Activated naive CD4-positive, alpha-beta T cell treated with Interleukin-2 at 50 U/mL for 16 hours (primary cell): ENCODE data around the gene PCGF5.
A peak's percentile ranks its signal among the peaks of the same experiment; 100 is the strongest.
"Not testable (repeated sequence)": the region's sequence is repeated elsewhere in the genome, so short reads cannot be mapped to it uniquely, and the experiment has no call there.

ENCODE experiments used
- DNase-seq: peaks from one replicate; pipeline ENCODE4 v3.0.0-alpha.2; 2020

PCGF5 gene

DNA sequence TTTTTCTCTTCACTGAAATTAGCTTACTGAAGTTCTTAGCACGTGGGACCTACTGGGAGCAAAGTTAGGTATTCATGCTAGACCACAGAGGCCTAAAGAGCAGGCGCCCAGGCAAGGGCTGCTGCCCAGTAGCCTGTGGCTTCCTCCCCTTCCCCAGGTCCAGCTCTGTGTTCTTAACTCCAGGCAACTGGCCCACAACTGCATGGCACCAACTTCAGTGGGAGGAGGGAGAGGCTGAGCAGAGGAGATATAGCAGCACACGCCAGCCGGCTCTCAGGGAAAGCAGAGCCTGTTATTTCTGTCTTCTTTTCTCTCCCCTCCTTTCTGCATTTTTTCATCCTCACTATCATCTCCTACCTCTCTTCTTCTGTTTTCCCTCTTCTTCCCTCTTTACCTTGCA lies 67.4 kb downstream of the PCGF5 start:
- DNase-seq: no peak

DNA sequence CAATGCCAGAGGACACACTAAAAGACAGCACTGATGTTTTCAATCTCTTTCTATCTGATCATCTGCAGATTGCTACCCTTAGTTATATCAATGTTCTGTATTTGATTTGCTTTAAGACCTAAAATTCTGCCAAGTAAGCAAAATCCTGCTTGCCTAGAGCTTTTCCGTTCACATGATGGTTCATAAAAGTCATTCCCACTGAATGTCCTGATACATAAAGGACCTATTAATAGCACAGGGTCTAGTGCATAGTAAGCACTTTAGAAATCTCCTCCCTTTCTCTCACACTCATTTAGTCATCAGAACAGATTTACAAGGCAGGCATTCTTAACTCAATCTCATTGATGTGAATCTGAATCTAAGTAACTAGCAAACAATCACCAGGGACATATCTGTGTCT lies 68.8 kb downstream of the PCGF5 start:
- no peak for DNase-seq

DNA sequence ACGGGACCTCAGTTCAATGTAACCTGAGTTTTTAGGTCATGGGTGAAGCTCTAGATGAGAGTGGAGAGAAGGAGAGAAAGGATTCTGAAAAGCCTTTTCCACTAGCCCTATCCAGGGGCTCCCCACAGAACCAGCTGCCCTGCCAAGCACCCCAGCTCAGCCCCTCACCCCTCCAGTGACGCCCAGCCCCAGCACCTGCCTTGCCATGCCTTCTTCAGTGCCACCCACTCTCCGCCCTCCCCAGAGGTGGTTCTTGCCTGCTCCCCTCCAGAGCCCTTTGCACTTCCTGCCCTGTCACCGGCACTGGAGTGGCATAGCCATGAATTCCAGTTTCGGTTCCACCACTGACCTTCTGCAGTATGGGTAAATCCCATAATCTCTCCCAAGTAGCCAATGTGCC lies 70.1 kb downstream of the PCGF5 start:
- DNase-seq: no peak

DNA sequence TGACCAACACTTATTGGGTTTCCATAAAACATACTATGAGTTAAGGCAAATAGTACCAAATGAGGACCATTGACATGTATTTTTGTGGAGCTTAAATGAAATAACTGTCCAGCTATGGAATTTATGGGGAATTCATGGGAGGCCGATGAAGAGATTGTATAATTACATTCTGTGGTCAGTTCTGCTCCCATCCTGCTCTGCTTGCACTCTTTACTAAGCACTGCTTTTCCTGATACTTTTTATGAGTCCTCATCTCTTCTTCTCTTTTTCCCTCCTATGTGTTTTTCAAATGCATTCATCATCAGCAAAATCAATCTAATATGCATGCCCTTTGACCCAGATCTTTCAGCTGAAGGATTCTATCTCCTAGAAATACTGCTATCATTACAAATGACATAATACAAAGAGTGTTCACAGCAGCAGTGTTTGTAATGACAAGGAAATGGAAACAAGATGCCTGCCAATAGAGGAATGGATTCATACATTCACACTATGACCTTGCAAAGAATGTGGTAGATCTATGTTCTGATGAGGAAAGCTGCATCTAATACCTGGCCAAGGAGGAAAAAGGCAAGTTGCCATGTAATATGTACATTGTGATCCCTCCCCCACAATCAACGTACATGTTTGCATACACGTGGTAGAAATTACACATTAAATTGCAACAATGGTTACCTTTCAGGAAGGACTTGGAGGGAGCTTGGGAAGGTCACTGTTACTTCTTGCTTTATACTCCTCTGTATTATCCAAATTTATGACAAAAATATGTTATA lies 73.9 kb downstream of the PCGF5 start:
- DNase-seq: no peak

DNA sequence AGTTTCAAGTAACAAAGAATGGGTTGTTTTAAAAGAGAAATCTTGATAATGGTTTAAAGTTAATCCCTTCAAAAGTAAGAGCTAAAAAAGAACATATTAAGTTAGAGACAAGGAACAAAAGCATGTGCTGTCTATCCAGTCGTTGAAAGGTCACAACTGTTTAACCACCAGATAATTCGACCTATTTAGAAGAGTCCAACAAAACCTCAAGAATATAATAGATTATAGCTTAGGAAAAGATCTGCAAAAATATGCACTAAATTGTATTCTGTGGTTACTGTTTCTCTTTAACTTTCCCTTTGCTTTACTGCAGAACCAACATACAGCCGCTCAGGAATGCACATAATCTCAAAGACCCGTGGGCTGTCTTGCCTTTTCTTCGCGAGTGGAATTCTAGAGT lies 74.9 kb downstream of the PCGF5 start:
- no peak for DNase-seq

DNA sequence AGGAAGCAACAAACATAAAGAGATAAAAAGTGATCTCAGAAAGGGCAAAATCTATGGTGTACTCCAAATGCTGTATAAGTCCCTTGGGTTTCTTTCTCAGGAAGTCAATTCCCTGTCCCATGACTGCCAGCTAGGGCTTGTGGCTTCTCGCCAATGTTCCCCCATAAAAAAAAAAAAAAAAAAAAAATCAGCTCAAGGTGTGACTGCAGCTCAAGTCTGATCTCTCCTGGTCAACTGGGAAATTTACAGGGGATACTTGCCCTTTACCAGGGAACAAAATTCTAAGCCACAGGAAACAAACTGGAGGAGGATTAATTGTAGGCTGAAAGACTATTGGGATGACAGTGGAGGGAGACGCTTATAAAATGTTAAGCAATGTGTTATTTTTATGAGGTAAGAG lies 76.0 kb downstream of the PCGF5 start:
- no peak for DNase-seq

DNA sequence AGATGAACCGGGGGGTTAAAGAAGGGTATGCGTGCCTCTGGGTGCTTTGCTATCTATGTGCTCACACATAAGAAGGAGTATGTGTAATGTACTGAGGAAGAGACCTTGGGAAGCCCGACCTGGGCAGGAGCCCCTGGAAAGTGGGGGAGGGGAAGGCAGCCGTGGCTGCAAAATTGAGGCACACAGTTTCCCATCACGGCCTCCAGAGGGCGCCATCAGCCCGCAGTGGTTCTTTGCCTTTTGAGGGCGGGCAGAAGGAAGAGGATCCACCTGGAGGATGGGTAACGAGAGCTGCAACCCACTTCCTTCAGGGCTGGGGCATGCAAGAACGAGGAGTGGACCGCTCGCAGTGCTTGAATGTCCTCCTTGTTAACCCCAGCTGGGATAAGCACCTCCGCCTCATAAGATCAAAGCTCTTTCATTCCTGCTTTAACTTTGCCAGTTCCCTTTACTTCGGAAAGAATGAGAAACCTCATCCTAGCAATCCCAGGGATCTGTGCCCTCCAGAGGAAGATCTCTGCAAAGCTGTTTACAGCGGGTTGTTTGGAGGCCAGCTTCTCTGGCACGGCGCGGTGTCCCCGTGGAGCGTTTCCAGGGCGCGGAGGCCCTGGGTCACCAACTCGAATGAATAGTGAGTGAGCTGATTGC lies 77.9 kb downstream of the PCGF5 start:
- DNase-seq: peak; percentile 78

DNA sequence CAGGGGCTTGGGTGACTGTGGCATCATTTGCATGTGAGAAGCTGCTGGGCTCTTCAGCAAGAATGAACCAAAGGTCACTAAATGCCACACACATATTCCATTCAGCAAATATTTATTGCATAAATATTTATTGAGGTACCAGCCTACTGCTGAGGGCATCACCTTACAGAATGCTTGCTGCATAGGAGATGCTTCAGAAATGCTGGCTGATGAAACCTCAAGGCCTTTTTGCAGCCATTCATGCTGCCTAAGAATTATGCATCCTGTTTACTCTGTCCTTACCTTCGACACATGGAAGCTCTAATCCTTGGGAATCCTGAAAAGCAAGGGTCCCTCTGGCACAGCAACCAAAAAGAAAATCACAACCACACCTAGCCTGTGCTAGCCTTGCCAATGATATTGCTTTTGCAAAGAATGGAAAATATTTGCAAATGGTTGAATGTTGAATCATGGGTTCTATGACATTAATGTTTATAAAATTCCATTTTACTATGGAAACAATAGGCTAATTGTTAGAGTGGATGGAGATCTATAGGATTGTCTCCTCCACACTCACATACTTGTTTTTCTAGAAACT lies 79.6 kb downstream of the PCGF5 start:
- DNase-seq: no peak

DNA sequence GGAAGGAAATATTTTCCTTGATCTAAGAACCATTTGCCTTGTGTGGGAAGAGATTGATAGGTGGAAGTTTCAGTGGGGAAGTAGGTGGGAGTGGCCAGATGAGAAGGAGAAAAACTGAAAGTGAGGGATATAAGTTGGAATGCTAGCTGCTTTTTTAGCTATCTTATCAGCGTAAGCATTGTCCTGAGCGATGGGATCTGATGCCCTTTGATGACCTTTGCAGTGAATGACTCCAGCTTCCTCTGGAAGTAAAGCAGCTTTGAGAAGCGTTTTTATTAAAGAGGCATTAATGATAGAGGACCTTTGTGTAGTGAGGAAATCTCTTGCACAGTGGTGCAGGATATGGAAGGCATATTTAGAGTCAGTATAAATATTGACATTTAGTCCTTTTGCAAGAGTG lies 82.5 kb downstream of the PCGF5 start:
- not testable (repeated sequence) for DNase-seq

DNA sequence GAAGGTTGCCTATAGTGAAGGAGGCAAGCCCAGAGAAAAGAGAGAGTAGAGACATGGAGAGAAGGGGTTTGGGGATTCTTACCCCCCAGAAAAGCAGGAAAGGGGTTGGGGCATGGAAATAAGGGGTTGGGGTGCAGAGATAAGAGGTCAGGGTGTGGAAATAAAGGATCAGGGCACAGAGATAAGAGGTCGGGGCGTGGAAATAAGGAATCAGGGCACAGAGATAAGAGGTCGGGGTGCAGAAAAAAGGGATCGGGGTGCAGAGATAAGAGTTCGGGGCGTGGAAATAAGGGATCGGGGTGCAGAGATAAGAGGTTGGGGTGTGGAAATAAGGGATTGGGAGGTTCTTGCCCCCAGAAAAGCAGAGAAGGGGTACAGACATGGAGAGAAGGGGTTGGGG lies 85.5 kb downstream of the PCGF5 start:
- DNase-seq: not testable (repeated sequence)

DNA sequence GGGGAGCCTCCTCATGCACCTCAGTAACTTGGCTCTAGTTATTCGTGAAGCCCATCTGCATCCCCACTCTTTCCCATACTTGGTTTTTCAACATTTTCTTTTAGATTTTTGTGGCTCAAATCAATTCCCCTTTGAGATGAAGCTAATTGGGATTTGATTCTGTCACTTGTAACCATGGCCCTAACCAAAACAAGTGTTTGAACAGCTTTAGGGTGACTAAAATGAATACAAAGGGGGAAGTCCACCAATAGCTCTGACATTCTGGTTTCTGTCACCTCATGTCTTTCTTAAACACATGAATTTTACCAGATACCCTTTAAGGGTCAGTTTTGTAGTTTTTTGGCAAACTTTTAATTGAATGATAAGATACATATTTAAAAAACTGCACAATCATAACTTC lies 87.0 kb downstream of the PCGF5 start:
- DNase-seq: no peak

DNA sequence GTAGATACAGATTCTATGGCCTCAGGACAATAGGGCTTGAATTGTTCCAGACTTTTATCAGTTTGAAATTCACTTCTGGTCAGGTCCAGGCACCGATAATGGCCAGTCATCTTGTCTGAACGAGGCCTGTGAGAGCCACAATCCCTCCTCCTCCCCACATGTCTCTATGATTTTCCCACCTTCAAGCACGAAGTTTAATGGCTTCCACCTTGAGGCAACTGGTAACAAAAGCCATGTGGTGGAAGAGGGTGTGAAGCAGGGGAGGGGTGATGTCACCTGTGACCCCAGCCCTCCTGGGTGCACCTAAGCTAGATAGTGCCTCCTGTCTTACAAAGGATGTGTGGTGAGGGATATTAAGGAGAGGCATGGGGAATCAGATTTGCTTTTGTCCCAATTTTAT lies 89.2 kb downstream of the PCGF5 start:
- no peak for DNase-seq

DNA sequence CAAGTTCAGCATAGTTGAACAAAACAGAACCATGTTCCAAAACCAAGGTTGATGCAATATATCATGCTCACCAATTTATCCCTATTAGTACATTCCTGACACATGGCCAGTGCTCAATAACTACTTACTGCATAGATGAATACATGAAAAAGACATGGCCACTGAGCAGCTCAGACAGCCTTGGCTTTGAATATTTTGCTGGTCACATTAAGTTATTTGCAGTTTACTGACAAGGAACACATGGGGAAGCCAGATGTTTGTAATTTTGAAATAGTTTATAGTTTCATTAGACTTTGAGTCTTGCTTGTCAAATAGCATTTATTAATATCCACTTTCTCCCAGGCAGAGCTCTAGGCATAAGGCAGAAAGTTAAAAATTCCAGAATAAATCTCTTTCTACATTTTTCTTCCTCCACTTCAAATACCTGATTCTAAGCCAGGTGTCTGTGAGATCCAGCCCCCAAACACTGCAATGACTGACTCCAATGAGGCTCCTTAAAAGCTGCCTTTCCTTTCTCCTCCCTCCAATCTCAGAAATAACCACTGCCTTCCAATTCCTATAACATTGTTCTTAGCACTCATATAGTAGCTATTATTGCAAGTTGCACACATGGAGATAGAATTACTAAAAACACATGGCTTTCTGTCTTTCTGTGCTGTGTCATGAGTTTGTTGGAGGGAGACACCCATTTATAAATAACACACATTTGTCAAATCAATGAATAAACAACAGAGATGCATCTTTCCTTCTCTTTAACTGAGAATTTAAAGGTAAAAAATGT lies 91.3 kb downstream of the PCGF5 start:
- DNase-seq: no peak

DNA sequence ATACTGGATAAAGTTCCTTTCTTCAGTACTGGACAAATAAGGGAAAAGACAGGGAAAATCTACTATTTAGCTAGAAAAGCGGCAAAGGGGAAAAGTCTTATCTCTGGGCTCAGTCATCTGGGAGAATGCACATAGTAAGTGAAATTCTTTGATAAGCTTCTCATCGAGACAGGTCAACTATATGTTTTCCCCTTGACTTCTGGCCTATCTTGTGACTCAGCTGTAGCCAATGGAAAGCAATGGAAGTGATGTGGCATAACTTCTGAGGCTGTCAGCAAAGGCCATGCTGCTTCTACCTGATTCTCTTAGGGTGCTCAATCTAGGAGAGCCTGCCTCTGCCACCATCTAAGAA lies 91.9 kb downstream of the PCGF5 start:
- no peak for DNase-seq

DNA sequence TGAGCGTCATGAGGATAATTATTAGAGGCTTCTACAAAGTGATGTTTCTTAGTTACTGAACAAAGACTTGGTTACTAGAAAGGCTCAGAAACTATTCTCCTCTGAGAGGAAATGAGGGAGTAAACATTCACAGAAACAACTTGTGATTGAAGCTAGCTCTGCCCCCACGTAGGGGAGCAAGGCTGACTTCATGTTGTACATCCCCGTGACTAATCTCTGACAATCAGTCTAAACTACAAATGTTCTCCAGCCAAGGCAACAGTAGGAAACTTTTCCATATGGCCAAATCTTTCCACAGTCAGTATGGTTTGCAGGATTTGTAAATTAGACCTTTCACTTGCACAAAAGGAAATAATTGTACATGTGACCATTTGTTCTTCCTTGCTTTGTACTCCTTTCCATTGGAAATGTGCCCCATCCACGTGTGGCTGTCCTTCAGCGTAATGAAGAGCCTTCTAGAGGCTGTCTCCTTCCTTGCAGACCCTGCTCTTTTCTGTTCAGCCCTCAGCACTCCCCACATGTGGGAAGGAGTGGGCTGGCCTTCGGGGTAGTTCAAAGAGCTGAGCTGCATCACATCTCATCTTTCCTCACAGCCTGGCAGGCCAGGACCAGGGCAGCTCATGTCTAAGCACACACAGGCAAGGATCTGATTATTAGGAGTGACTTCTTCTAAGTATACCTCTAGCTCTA lies 93.5 kb downstream of the PCGF5 start:
- no peak for DNase-seq

DNA sequence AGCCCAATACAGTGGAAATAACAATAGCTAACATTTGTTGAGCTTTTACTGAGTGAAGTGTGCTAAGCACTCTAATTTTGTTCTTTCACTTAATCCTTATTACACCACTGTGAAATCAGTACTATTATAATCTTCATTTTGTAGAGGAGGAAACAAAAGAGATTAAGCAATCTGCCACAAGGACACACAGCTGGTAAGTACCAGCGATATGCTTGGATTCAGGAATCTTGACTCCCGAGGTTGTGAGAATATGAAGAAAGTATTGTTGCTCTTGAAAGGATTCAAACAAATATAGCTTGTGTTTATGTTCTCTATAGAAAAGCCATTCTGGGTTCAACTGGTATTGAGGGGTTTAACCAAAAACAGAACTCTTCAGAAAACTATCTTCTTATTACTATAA lies 96.0 kb downstream of the PCGF5 start:
- no peak for DNase-seq

DNA sequence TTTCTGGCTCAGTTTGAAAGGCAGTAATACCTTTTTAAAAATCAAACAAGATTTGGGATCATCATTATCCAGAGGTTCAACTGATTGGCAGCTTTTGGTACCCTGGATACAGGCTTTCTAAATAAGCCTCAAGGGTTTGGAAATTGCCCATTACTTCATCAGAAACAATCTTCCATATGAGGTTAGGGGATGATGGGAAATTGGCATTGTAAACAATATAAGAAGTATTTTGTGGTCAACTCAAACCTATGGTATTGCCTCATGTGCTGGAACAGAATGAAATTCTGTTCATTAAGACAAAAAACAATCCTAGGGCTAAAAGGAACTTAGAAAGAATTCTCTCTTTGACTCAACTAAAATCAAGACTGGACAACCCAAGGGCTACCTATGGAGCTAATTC lies 97.1 kb downstream of the PCGF5 start:
- DNase-seq: no peak

DNA sequence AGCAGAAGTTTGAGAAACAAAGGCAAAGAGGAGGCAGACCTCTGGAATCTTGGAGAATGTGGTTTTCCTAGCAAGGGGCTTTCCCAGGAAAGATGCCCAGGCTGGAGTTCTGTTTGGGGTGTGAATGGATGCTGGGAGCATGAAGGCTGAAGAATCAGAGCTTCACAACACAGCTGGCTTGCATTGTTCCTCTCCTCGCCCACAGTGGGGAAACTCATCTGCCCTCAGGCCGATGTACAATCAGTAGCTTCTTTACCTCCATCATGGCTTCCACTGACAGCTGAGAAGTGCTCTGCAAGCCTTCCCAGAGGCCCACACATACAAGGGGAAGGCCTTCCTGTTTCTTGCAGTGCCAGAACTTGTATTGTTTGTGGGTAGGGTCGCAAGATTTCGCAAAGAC lies 98.9 kb downstream of the PCGF5 start:
- no peak for DNase-seq

DNA sequence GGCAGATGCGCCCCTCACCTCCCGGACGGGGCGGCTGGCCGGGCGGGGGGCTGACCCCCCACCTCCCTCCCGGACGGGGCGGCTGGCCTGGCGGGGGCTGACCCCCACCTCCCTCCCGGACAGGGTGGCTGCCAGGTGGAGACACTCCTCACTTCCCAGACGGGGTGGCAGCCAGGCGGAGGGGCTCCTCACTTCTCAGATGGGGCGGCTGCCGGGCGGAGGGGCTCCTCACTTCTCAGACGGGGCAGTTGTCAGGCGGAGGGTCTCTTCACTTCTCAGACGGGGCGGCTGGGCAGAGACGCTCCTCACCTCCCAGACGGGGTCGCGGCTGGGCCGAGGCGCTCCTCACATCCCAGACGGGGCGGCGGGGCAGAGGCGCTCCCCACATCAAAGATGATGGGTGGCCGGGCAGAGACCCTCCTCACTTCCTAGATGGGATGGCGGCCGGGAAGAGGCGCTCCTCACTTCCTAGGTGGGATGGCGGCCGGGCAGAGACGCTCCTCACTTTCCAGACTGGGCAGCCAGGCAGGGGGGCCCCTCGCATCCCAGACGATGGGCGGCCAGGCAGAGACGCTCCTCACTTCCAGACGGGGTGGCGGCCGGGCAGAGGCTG lies 102.9 kb downstream of the PCGF5 start:
- DNase-seq: not testable (repeated sequence)

DNA sequence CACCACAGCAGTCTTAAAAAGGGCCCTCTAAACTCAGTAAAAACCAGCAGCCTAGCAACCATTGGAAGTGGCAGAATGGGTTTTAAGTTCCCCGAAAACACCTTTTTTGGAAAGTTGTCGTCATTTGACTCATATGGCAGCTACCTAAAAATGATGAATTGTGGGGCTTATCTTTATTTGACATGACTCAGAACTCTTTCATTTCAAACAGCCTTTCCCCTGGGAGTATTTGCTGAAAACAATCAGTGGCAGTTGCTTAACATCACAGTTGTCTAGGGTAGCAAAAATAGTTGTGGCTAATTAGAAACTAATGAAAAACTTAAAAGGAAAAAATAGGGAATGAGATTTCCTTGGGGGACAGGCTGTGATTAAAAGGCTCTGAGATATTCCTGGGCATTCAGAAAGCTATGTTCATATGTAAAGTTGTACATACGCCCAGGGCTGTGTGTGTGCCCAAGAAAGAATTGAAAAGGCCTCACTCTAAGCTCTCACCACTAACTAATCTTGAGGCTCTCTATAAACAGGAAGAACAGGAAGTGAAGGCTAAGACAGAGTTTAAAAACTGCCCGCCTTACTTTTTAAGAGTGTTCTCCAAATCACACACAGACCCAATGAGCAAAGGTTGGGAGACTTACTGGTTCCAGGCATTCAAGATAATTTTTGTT lies 108.0 kb downstream of the PCGF5 start:
- no peak for DNase-seq
